CD4-positive, alpha-beta T cell (primary cell): Measurements from ENCODE around the gene PARK7. TPM values are rescaled to one million over a fixed set of nuclear protein-coding genes. Genes with fewer than 3 reads are reported as not detected.
A peak's percentile ranks its signal among the peaks of the same experiment; 100 is the strongest.

Source experiments
- ATAC-seq: fragments of 200-7000 bp; cut with Tn5 transposase; one replicate; pipeline ENCODE4 v1.10.0; 2022; ENCODE audit warnings: mild to moderate bottlenecking; ENCODE audit not compliant: poor library complexity
- CTCF ChIA-PET: fragments of 350-600 bp; sonication (Branson Sonifier 250); formaldehyde crosslinking; loops from one replicate; lab custom pipeline; 2021; ENCODE audit warnings: antibody characterized with exemption, inconsistent platforms; lab: Charles Lee
- POLR2A ChIA-PET: fragments of 350-600 bp; sonication (Branson Sonifier 250); formaldehyde crosslinking; loops from one replicate; lab custom pipeline; 2021; ENCODE audit warnings: antibody characterized with exemption, inconsistent platforms; lab: Charles Lee
- DNase-seq, 14 experiments: peaks; one replicate each; pipeline ENCODE4 v3.0.0-alpha.2; 2013 to 2020; ENCODE audit warnings: mixed read lengths in 2 of 14
- H3K27ac ChIP-seq, 2 donors: one replicate each; pipeline versions ENCODE4 v1.5.1 to v1.7.0; 2013; ENCODE audit warnings: low read length in 2 of 2, low read depth in 1 of 2, mild to moderate bottlenecking in 1 of 2
- H3K27me3 ChIP-seq, 2 experiments: 1 replicate in 1 of 2; 2 replicates in 1 of 2; pipeline versions ENCODE4 v1.6.1 to v1.7.0; 2013; ENCODE audit warnings: low read length in 2 of 2, control low read depth in 1 of 2, mild to moderate bottlenecking in 1 of 2, moderate library complexity in 1 of 2; ENCODE audit not compliant: insufficient read depth in 2 of 2, control insufficient read depth in 1 of 2
- H3K36me3 ChIP-seq: one replicate; pipeline ENCODE4 v1.6.1; 2013; ENCODE audit warnings: low read length, control low read depth; ENCODE audit not compliant: insufficient read depth
- H3K4me1 ChIP-seq: one replicate; pipeline ENCODE4 v1.6.1; 2013; ENCODE audit warnings: low read length, control low read depth; ENCODE audit not compliant: insufficient read depth
- H3K4me3 ChIP-seq: one replicate; pipeline ENCODE4 v1.5.1; 2013; ENCODE audit warnings: mild to moderate bottlenecking, low read length, moderate library complexity
- H3K9me3 ChIP-seq, 2 experiments: 1 replicate in 1 of 2; 2 replicates in 1 of 2; pipeline versions ENCODE4 v1.6.1 to v1.7.0; 2013; ENCODE audit warnings: low read length in 2 of 2, mild to moderate bottlenecking in 2 of 2, control low read depth in 1 of 2, moderate library complexity in 1 of 2; ENCODE audit not compliant: control insufficient read depth in 1 of 2, insufficient read depth in 1 of 2
- H3K27ac Mint-ChIP-seq: one replicate; pipeline ENCODE4 v1.8.0; 2020; ENCODE audit warnings: mixed read lengths
- H3K27me3 Mint-ChIP-seq: one replicate; pipeline ENCODE4 v1.8.0; 2021; ENCODE audit warnings: mixed read lengths
- H3K36me3 Mint-ChIP-seq: one replicate; pipeline ENCODE4 v1.8.0; 2021; ENCODE audit warnings: low read depth, mixed read lengths
- H3K4me1 Mint-ChIP-seq: one replicate; pipeline ENCODE4 v1.8.0; 2021; ENCODE audit warnings: low read depth, mixed read lengths
- H3K4me3 Mint-ChIP-seq: one replicate; pipeline ENCODE4 v1.8.0; 2020; ENCODE audit warnings: mild to moderate bottlenecking, mixed read lengths
- H3K9me3 Mint-ChIP-seq: one replicate; pipeline ENCODE4 v1.8.0; 2020; ENCODE audit warnings: mixed read lengths
- intact Hi-C, 2 experiments: fragments of 100-400 bp; cut with DNase I in 1 of 2; cut with micrococcal nuclease in 1 of 2; formaldehyde crosslinking; loops; one replicate each; pipeline versions ENCODE4 v1.15.1 to v1.9.0; 2023 to 2025; cut with DNase I, micrococcal nuclease
- total RNA-seq, 174 experiments: library from RNA in 2 of 174; stranded (reverse) in 2 of 174; gene quantifications; one replicate each; pipeline ENCODE4 v1.2.3 and lab custom pipeline; 2021 to 2026
- TF ChIP-seq, protein P1 (sequence below): fragments of 200-600 bp; IDR thresholded peaks from one replicate; pipeline ENCODE4 v1.8.0; 2022; ENCODE audit warnings: antibody characterized with exemption, mild to moderate bottlenecking

PARK7 gene
- total RNA-seq, 2 experiments from 2014 or later = 57.7 to 62.4 TPM

DNA sequence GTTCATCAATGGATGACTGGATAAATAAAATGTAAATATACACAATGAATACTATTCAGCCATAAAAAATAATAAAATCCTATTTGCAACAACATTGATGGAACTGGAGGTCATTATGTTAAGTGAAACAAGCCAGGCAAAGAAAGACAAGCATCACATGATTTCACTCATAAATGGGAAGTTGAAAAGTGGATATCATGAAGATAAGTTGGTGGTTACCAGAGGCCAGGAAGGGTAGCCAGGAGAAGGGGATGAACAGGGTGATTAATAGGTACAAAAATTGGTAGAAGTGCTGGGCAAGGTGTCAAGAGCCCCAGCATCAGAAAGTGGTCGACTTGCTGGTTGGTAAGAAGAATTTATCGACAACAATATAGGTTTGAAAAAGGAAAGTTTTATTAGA is 1.3 kb upstream of the PARK7 start:
- ChIA-PET POLR2A (interaction anchor here (1.5 to 2.4 kb wide), 3 partner anchors 11 to 918 kb away, joined by 5 to 13 read pairs (median 7); partner anchors contain the start of gene ENO1), CTCF (interaction anchor here (1.0 kb wide), 1 partner anchor 16 kb away, joined by 3 read pairs; no protein-coding TSS in a partner anchor)
- Mint-ChIP-seq H3K4me1 (peaks cover 77% of the 10 kb centered on the region), H3K9me3 (no peaks in the 10 kb centered on the region), H3K27ac (peak overlapping the region; percentile 98), H3K4me3 (peak overlapping the region; percentile 99), H3K27me3 (no peaks in the 10 kb centered on the region), H3K36me3 (peaks cover 41% of the 10 kb centered on the region)
- no peak for DNase-seq
- ATAC-seq = no peak
- no peaks in the 10 kb centered on the region for H3K27me3 ChIP-seq
- peak overlapping the region in 1 of 2 donors; percentile 88 for H3K27ac ChIP-seq
- TF ChIP-seq, protein P1, sequence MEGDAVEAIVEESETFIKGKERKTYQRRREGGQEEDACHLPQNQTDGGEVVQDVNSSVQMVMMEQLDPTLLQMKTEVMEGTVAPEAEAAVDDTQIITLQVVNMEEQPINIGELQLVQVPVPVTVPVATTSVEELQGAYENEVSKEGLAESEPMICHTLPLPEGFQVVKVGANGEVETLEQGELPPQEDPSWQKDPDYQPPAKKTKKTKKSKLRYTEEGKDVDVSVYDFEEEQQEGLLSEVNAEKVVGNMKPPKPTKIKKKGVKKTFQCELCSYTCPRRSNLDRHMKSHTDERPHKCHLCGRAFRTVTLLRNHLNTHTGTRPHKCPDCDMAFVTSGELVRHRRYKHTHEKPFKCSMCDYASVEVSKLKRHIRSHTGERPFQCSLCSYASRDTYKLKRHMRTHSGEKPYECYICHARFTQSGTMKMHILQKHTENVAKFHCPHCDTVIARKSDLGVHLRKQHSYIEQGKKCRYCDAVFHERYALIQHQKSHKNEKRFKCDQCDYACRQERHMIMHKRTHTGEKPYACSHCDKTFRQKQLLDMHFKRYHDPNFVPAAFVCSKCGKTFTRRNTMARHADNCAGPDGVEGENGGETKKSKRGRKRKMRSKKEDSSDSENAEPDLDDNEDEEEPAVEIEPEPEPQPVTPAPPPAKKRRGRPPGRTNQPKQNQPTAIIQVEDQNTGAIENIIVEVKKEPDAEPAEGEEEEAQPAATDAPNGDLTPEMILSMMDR = no peak
- H3K4me1 ChIP-seq = peaks cover 52% of the 10 kb centered on the region
- H3K9me3 ChIP-seq = no peaks in the 10 kb centered on the region
- intact Hi-C loops = loop anchor here (2.0 to 10.0 kb wide), 4 partner anchors 67 to 1178 kb away; partner anchors contain the start of genes ENO1 (in 1 of the 2) and ERRFI1 (in 1 of the 2)
- no peak overlapping the region for H3K4me3 ChIP-seq
- peaks cover 13% of the 10 kb centered on the region for H3K36me3 ChIP-seq

GRCh38 chr1:7960867-7961215 is 670 bp upstream of the PARK7 start:
- ChIA-PET CTCF (interaction anchor here (1.0 kb wide), 1 partner anchor 17 kb away, joined by 3 read pairs; no protein-coding TSS in a partner anchor), POLR2A (interaction anchor here (1.0 to 2.4 kb wide), 7 partner anchors 12 to 918 kb away, joined by 3 to 13 read pairs (median 5); partner anchors contain the start of gene ENO1)
- Histone ChIP-seq H3K4me3 (peak overlapping the region; percentile 84), H3K36me3 (peaks cover 20% of the 10 kb centered on the region), H3K9me3 (no peaks in the 10 kb centered on the region), H3K27me3 (no peaks in the 10 kb centered on the region), H3K4me1 (peaks cover 56% of the 10 kb centered on the region), H3K27ac (peak overlapping the region; percentile 88 to 94)
- DNase-seq = no peak
- H3K27me3 Mint-ChIP-seq = no peaks in the 10 kb centered on the region
- H3K4me3 Mint-ChIP-seq = peak overlapping the region; percentile 99
- peaks cover 78% of the 10 kb centered on the region for H3K4me1 Mint-ChIP-seq
- H3K9me3 Mint-ChIP-seq = no peaks in the 10 kb centered on the region
- H3K36me3 Mint-ChIP-seq = peaks cover 47% of the 10 kb centered on the region
- peak; percentile 37 for ATAC-seq
- peak overlapping the region; percentile 98 for H3K27ac Mint-ChIP-seq
- intact Hi-C loops = loop anchor here (2.0 to 10.0 kb wide), 4 partner anchors 66 to 1179 kb away; partner anchors contain the start of genes ENO1 (in 1 of the 2) and ERRFI1 (in 1 of the 2)
- TF ChIP-seq, protein P1 = no peak

DNA sequence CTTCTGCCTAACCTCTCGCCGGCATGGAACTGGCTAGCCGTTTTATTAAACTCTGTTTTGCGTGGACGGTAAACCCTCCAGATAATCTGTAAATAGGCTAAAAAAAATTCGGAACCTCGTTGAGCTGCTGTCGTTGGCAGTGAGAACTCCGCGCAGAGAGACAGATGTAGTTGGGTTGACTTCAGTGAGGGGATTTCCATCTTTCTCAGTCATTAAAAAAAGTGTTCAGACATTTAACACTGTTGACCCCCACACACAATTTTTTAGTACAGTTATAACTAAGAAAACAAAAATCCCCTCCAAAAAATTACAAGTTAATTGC is 464 bp downstream of the PARK7 start:
- Histone ChIP-seq H3K27ac (peak overlapping the region; percentile 88 to 94), H3K36me3 (peaks cover 31% of the 10 kb centered on the region), H3K9me3 (no peaks in the 10 kb centered on the region), H3K4me3 (peak overlapping the region; percentile 84), H3K4me1 (peaks cover 52% of the 10 kb centered on the region), H3K27me3 (no peaks in the 10 kb centered on the region)
- ATAC-seq (peak; percentile 7), DNase-seq (peak in 4 of 14 experiments; percentile 15 to 83 (median 50))
- Mint-ChIP-seq H3K4me3 (peak overlapping the region; percentile 95), H3K9me3 (no peaks in the 10 kb centered on the region), H3K36me3 (peaks cover 59% of the 10 kb centered on the region), H3K27ac (peak overlapping the region; percentile 98), H3K27me3 (no peaks in the 10 kb centered on the region), H3K4me1 (peaks cover 78% of the 10 kb centered on the region)
- CTCF ChIA-PET = interaction anchor here (0.5 to 1.7 kb wide), 3 partner anchors 13 to 57 kb away, joined by 3 to 5 read pairs (median 3); no protein-coding TSS in a partner anchor
- POLR2A ChIA-PET = interaction anchor here (0.5 to 2.4 kb wide), 8 partner anchors 13 to 1573 kb away, joined by 3 to 13 read pairs (median 6); partner anchors contain the start of gene ENO1
- intact Hi-C loops = loop anchor here (5.0 to 10.0 kb wide), 3 partner anchors 190 to 1180 kb away; partner anchors contain the start of gene ENO1 (in 1 of the 2)
- TF ChIP-seq, protein P1 = no peak
